ENCODE results near the gene IDI2. TPM values are rescaled to one million over a fixed set of nuclear protein-coding genes. Genes with fewer than 3 reads are reported as not detected.

IDI2 gene
- total and polyA plus RNA-seq, 8 donors: 0.14 to 0.15 TPM; not detected in 6

GRCh38 chr10:1029838-1030237 lies 4.2 kb upstream of the IDI2 start:
- H3K36me3 ChIP-seq: no peaks in the 10 kb centered on the region
- H3K4me3 ChIP-seq: no peak overlapping the region
- no peak for FAIRE-seq
- 97% methylated on average over 7 of the region's 7 CpGs for WGBS, 2 donors
- no peaks in the 10 kb centered on the region for H3K4me1 ChIP-seq
- no peak for ATAC-seq
- DNase-seq: no peak
- H3K27me3 ChIP-seq: no peaks in the 10 kb centered on the region
- intact Hi-C loops (cut with DNase I): no loop called here
- TF ChIP-seq CTCF (IDR thresholded peaks at IDR 0.05): no peak
- no peak overlapping the region for H3K27ac ChIP-seq
- H3K9me3 ChIP-seq: no peaks in the 10 kb centered on the region

GRCh38 chr10:1026578-1026977 lies 919 bp upstream of the IDI2 start:
- Histone ChIP-seq H3K36me3 (no peaks in the 10 kb centered on the region), H3K27me3 (no peaks in the 10 kb centered on the region), H3K27ac (no peak overlapping the region), H3K4me1 (no peaks in the 10 kb centered on the region), H3K9me3 (no peaks in the 10 kb centered on the region), H3K4me3 (no peak overlapping the region)
- ATAC-seq (no peak), FAIRE-seq (no peak), DNase-seq (no peak)
- WGBS, 2 donors: 93 to 94% methylated on average over 6 of the region's 6 CpGs
- intact Hi-C loops (cut with DNase I): no loop called here
- no peak for TF ChIP-seq CTCF (IDR thresholded peaks at IDR 0.05)

GRCh38 chr10:1024103-1024502 lies 1.6 kb downstream of the IDI2 start:
- H3K9me3 ChIP-seq: no peaks in the 10 kb centered on the region
- H3K4me3 ChIP-seq: no peak overlapping the region
- no peaks in the 10 kb centered on the region for H3K27me3 ChIP-seq
- no peak overlapping the region for H3K27ac ChIP-seq
- DNase-seq (no peak), ATAC-seq (no peak), FAIRE-seq (no peak)
- H3K36me3 ChIP-seq: peaks cover 0 to 5% (median 0%) of the 10 kb centered on the region in 3 donors
- no peaks in the 10 kb centered on the region for H3K4me1 ChIP-seq
- intact Hi-C loops (cut with DNase I): no loop called here
- TF ChIP-seq CTCF (IDR thresholded peaks at IDR 0.05): no peak
- WGBS, 2 donors: 90 to 91% methylated on average over 12 of the region's 12 CpGs

- no peaks in the 10 kb centered on the region for H3K4me1 ChIP-seq
- ATAC-seq (no peak), FAIRE-seq (no peak), DNase-seq (no peak)
- no peaks in the 10 kb centered on the region for H3K9me3 ChIP-seq
- no peak for TF ChIP-seq CTCF (IDR thresholded peaks at IDR 0.05)
- H3K4me3 ChIP-seq: no peak overlapping the region
- peaks cover 0 to 14% (median 8%) of the 10 kb centered on the region in 3 donors for H3K36me3 ChIP-seq
- no peaks in the 10 kb centered on the region for H3K27me3 ChIP-seq
- intact Hi-C loops (cut with DNase I): no loop called here
- WGBS, 2 donors: 73 to 88% methylated on average over 12 of the region's 12 CpGs
- no peak overlapping the region for H3K27ac ChIP-seq
Measured at GRCh38 chr10:1022413-1022812, 3.2 kb downstream of the IDI2 start.

- no peak for TF ChIP-seq CTCF (IDR thresholded peaks at IDR 0.05)
- no peak overlapping the region for H3K27ac ChIP-seq
- ATAC-seq (no peak), FAIRE-seq (no peak), DNase-seq (no peak)
- 96% methylated on average over 9 of the region's 9 CpGs for WGBS, 2 donors
- H3K36me3 ChIP-seq: peaks cover 0 to 29% (median 14%) of the 10 kb centered on the region in 3 donors
- no peaks in the 10 kb centered on the region for H3K27me3 ChIP-seq
- intact Hi-C loops (cut with DNase I): no loop called here
- no peak overlapping the region for H3K4me3 ChIP-seq
- H3K4me1 ChIP-seq: no peaks in the 10 kb centered on the region
- no peaks in the 10 kb centered on the region for H3K9me3 ChIP-seq
Measured at GRCh38 chr10:1020958-1021357, 4.7 kb downstream of the IDI2 start.

Data from pancreas (tissue), 10 donors.